A673 (cell line): Measurements from ENCODE around the gene TENM4. TPM values are rescaled to one million over a fixed set of nuclear protein-coding genes. Genes with fewer than 3 reads are reported as not detected.

Source experiments
- BruUV-seq: library from RNA; stranded (reverse); fragments of 400-500 nt; replicated peaks from 2 replicates; lab custom pipeline; 2021; lab: Mats Ljungman, UMichigan
- CTCF ChIA-PET: fragments of 300-600 bp; sonication (Branson Sonifier 250); formaldehyde crosslinking; loops from one replicate; lab custom pipeline; 2022; ENCODE audit warnings: antibody characterized with exemption; lab: Charles Lee
- POLR2A ChIA-PET: fragments of 300-600 bp; sonication (Branson Sonifier 250); formaldehyde crosslinking; loops from one replicate; lab custom pipeline; 2022; ENCODE audit warnings: antibody characterized with exemption; ENCODE audit not compliant: low non-redundant PET; lab: Charles Lee
- DNase-seq: peaks from one replicate; pipeline ENCODE4 v3.0.0-alpha.2; 2015; ENCODE audit warnings: low spot score
- H3K27ac ChIP-seq: fragments of 200-600 bp; sonication (generic); 2 replicates; pipeline ENCODE4 v1.5.1; 2016; ENCODE audit warnings: mixed run types, low read depth, mild to moderate bottlenecking, mixed read lengths, antibody characterized with exemption, low read length; ENCODE audit not compliant: poor library complexity, severe bottlenecking
- H3K27me3 ChIP-seq: fragments of 200-600 bp; sonication (generic); replicated peaks from 2 replicates; pipeline ENCODE4 v1.6.1; 2017; ENCODE audit warnings: mixed run types, low read depth, mild to moderate bottlenecking, mixed read lengths, antibody characterized with exemption, low read length; ENCODE audit not compliant: insufficient read depth, poor library complexity
- H3K36me3 ChIP-seq: fragments of 200-600 bp; sonication (generic); 2 replicates; pipeline ENCODE4 v1.6.1; 2016; ENCODE audit warnings: mixed run types, mild to moderate bottlenecking, mixed read lengths, antibody characterized with exemption, low read length; ENCODE audit not compliant: insufficient read depth, poor library complexity, severe bottlenecking
- H3K4me1 ChIP-seq: fragments of 200-600 bp; sonication (generic); 2 replicates; pipeline ENCODE4 v1.6.1; 2017; ENCODE audit warnings: mixed run types, mild to moderate bottlenecking, mixed read lengths, antibody characterized with exemption, low read length; ENCODE audit not compliant: insufficient read depth, poor library complexity, severe bottlenecking
- H3K4me3 ChIP-seq: fragments of 200-600 bp; sonication (generic); 2 replicates; pipeline ENCODE4 v1.5.1; 2016; ENCODE audit warnings: low read depth, mixed run types, mild to moderate bottlenecking, mixed read lengths, low read length; ENCODE audit not compliant: poor library complexity, severe bottlenecking
- H3K9me3 ChIP-seq: fragments of 200-600 bp; sonication (generic); 2 replicates; pipeline ENCODE4 v1.6.1; 2016; ENCODE audit warnings: mixed run types, low read depth, mild to moderate bottlenecking, mixed read lengths, antibody characterized with exemption, low read length; ENCODE audit not compliant: poor library complexity, severe bottlenecking
- CTCF ChIP-seq: fragments of 300-800, 200-600 bp; sonication (generic); conservative IDR thresholded peaks from 2 replicates; pipeline ENCODE4 v1.5.1; 2017; ENCODE audit warnings: low read depth, mild to moderate bottlenecking, antibody characterized with exemption, low read length, moderate library complexity, mixed read lengths
- EZH2 ChIP-seq: fragments of 200-600 bp; sonication (generic); IDR thresholded peaks from 2 replicates; pipeline ENCODE4 v1.6.1; 2017; ENCODE audit warnings: borderline replicate concordance, low read depth, mild to moderate bottlenecking, mixed read lengths, antibody characterized with exemption, low read length; ENCODE audit not compliant: poor library complexity, severe bottlenecking
- intact Hi-C: fragments of 100-400 bp; cut with micrococcal nuclease; formaldehyde crosslinking; loops from one replicate; pipeline ENCODE4 v1.10.0; 2022; ENCODE audit not compliant: unreplicated experiment
- total RNA-seq: library from RNA; stranded (reverse); gene quantifications from 2 replicates; pipeline ENCODE4 v1.2.3, GENCODE V29; 2021

Gene TENM4
- total RNA-seq, 1 experiment from 2014 or later, result 0.11 TPM

- no peak for DNase-seq
- POLR2A ChIA-PET, result no interaction called here
Observed at GRCh38 chr11:78995171-78995570, 445.7 kb downstream of the TENM4 start.

GRCh38 chr11:78993802-78994430 is 446.9 kb downstream of the TENM4 start:
- intact Hi-C loops, result no loop called here
- no peak overlapping the region for H3K4me3 ChIP-seq
- no peak for DNase-seq
- BruUV-seq, result no TSS peak
- ChIA-PET POLR2A (no interaction called here), CTCF (no interaction called here)
- TF ChIP-seq EZH2, result no peak
- no peak for TF ChIP-seq CTCF
- no peaks in the 10 kb centered on the region for H3K36me3 ChIP-seq
- peaks cover 38% of the 10 kb centered on the region for H3K27me3 ChIP-seq
- no peaks in the 10 kb centered on the region for H3K9me3 ChIP-seq
- no peaks in the 10 kb centered on the region for H3K4me1 ChIP-seq
- no peak overlapping the region for H3K27ac ChIP-seq

More at GRCh38 chr11:78995171-78995570, 445.7 kb downstream of the TENM4 start:
- H3K9me3 ChIP-seq, result no peaks in the 10 kb centered on the region
- TF ChIP-seq EZH2 (no peak), CTCF (no peak)
- no peaks in the 10 kb centered on the region for H3K36me3 ChIP-seq
- H3K27ac ChIP-seq, result no peak overlapping the region
- BruUV-seq, result no TSS peak
- CTCF ChIA-PET, result interaction anchor here (0.6 kb wide), 1 partner anchor 105 kb away, joined by 4 read pairs; no protein-coding TSS in a partner anchor
- peaks cover 38% of the 10 kb centered on the region for H3K27me3 ChIP-seq
- no peak overlapping the region for H3K4me3 ChIP-seq
- intact Hi-C loops, result no loop called here
- no peaks in the 10 kb centered on the region for H3K4me1 ChIP-seq

- TF ChIP-seq EZH2 (no peak), CTCF (no peak)
- Histone ChIP-seq H3K4me1 (no peaks in the 10 kb centered on the region), H3K27me3 (peaks cover 38% of the 10 kb centered on the region), H3K9me3 (no peaks in the 10 kb centered on the region), H3K27ac (no peak overlapping the region), H3K4me3 (no peak overlapping the region), H3K36me3 (no peaks in the 10 kb centered on the region)
- POLR2A ChIA-PET, result no interaction called here
- CTCF ChIA-PET, result no interaction called here
- intact Hi-C loops, result no loop called here
- no TSS peak for BruUV-seq
- DNase-seq, result no peak
Observed at GRCh38 chr11:78991681-78992080, 449.1 kb downstream of the TENM4 start.
